WTC11 (cell line): ENCODE results near the gene PFN1.

Experiments
- TEAD1 ChIP-seq: sonication (generic); formaldehyde crosslinking; IDR thresholded peaks from 2 replicates; pipeline ENCODE4 v1.8.0; 2022; ENCODE audit warnings: mild to moderate bottlenecking, missing genetic modification reagents
- TEAD4 ChIP-seq: sonication (generic); formaldehyde crosslinking; IDR thresholded peaks from 2 replicates; pipeline ENCODE4 v1.8.0; 2022; ENCODE audit warnings: mild to moderate bottlenecking, missing genetic modification reagents
- TF ChIP-seq, protein P1 (sequence below): fragments of 250-450 bp; sonication (Bioruptor Pico); IDR thresholded peaks from 2 replicates; pipeline ENCODE4 v1.9.0; 2021; ENCODE audit warnings: moderate library complexity, mild to moderate bottlenecking, inconsistent platforms, borderline replicate concordance
- TF ChIP-seq, protein P2 (sequence below): fragments of 200-600 bp; IDR thresholded peaks from 2 replicates; pipeline ENCODE4 v1.8.0; 2022; ENCODE audit warnings: antibody characterized with exemption
- TF ChIP-seq, protein P3 (sequence below): sonication (generic); formaldehyde crosslinking; IDR thresholded peaks from 2 replicates; pipeline ENCODE4 v1.8.1; 2022; ENCODE audit warnings: mild to moderate bottlenecking, missing genetic modification reagents, moderate library complexity, borderline replicate concordance
- TF ChIP-seq, protein P4 (sequence below): sonication (generic); formaldehyde crosslinking; IDR thresholded peaks from 2 replicates; pipeline ENCODE4 v1.8.0; 2023; ENCODE audit warnings: missing genetic modification reagents

DNA sequence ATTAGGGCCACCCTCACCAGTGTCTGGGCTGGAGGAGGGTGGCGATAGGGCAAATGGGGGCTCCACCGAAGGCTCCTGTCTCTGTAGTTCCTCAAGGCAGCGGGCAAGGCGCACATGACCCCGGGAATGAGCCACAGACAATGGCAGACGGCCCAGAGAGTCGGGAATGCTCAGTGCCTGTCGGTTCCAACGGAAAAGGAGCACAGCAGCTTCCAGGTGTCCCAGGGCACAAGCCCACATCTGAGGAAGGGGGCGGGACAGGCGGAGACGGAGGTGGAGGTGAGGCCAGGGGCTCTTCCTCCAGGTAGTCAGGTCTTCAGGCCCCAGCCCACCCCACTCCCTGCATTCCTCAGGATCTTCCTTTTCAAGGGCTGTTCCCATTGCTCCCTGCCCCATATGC lies 24.4 kb upstream of the PFN1 start:
- TF ChIP-seq, protein P1, sequence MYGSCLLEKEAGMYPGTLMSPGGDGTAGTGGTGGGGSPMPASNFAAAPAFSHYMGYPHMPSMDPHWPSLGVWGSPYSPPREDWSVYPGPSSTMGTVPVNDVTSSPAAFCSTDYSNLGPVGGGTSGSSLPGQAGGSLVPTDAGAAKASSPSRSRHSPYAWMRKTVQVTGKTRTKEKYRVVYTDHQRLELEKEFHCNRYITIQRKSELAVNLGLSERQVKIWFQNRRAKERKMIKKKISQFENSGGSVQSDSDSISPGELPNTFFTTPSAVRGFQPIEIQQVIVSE (CRISPR knock-in tag) = no peak
- TF ChIP-seq TEAD1 (CRISPR knock-in tag) (no peak), TEAD4 (CRISPR knock-in tag) (no peak)
- TF ChIP-seq, protein P2, sequence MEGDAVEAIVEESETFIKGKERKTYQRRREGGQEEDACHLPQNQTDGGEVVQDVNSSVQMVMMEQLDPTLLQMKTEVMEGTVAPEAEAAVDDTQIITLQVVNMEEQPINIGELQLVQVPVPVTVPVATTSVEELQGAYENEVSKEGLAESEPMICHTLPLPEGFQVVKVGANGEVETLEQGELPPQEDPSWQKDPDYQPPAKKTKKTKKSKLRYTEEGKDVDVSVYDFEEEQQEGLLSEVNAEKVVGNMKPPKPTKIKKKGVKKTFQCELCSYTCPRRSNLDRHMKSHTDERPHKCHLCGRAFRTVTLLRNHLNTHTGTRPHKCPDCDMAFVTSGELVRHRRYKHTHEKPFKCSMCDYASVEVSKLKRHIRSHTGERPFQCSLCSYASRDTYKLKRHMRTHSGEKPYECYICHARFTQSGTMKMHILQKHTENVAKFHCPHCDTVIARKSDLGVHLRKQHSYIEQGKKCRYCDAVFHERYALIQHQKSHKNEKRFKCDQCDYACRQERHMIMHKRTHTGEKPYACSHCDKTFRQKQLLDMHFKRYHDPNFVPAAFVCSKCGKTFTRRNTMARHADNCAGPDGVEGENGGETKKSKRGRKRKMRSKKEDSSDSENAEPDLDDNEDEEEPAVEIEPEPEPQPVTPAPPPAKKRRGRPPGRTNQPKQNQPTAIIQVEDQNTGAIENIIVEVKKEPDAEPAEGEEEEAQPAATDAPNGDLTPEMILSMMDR = no peak
- TF ChIP-seq, protein P3, sequence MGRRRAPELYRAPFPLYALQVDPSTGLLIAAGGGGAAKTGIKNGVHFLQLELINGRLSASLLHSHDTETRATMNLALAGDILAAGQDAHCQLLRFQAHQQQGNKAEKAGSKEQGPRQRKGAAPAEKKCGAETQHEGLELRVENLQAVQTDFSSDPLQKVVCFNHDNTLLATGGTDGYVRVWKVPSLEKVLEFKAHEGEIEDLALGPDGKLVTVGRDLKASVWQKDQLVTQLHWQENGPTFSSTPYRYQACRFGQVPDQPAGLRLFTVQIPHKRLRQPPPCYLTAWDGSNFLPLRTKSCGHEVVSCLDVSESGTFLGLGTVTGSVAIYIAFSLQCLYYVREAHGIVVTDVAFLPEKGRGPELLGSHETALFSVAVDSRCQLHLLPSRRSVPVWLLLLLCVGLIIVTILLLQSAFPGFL (CRISPR knock-in tag) = no peak
- TF ChIP-seq, protein P4, sequence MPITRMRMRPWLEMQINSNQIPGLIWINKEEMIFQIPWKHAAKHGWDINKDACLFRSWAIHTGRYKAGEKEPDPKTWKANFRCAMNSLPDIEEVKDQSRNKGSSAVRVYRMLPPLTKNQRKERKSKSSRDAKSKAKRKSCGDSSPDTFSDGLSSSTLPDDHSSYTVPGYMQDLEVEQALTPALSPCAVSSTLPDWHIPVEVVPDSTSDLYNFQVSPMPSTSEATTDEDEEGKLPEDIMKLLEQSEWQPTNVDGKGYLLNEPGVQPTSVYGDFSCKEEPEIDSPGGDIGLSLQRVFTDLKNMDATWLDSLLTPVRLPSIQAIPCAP (CRISPR knock-in tag) = no peak
